Adipocyte (in vitro differentiated cells): Measurements from ENCODE around the gene PRPSAP1.
A peak's percentile ranks its signal among the peaks of the same experiment; 100 is the strongest.

Experiments
- DNase-seq: peaks from one replicate; pipeline ENCODE4 v3.0.0-alpha.2; 2015; ENCODE audit warnings: low read depth
- H3K27me3 ChIP-seq: replicated peaks from 2 replicates; pipeline ENCODE4 v1.7.0; 2013; ENCODE audit warnings: mild to moderate bottlenecking, low read length, moderate library complexity; ENCODE audit not compliant: control insufficient read depth, insufficient read depth
- H3K36me3 ChIP-seq: 2 replicates; pipeline ENCODE4 v1.7.0; 2013; ENCODE audit warnings: low read length, mild to moderate bottlenecking, moderate library complexity; ENCODE audit not compliant: control insufficient read depth, insufficient read depth, severe bottlenecking
- H3K4me1 ChIP-seq: 2 replicates; pipeline ENCODE4 v1.7.0; 2013; ENCODE audit warnings: mild to moderate bottlenecking, low read length, moderate library complexity; ENCODE audit not compliant: control insufficient read depth, insufficient read depth
- H3K4me3 ChIP-seq: 2 replicates; pipeline ENCODE4 v1.7.0; 2013; ENCODE audit warnings: mild to moderate bottlenecking, low read length, moderate library complexity
- H3K9ac ChIP-seq: 2 replicates; pipeline ENCODE4 v1.7.0; 2013; ENCODE audit warnings: mild to moderate bottlenecking, low read length, moderate library complexity
- H3K9me3 ChIP-seq: 2 replicates; pipeline ENCODE4 v1.7.0; 2013; ENCODE audit warnings: mild to moderate bottlenecking, low read length, moderate library complexity; ENCODE audit not compliant: control insufficient read depth

PRPSAP1 gene

DNA sequence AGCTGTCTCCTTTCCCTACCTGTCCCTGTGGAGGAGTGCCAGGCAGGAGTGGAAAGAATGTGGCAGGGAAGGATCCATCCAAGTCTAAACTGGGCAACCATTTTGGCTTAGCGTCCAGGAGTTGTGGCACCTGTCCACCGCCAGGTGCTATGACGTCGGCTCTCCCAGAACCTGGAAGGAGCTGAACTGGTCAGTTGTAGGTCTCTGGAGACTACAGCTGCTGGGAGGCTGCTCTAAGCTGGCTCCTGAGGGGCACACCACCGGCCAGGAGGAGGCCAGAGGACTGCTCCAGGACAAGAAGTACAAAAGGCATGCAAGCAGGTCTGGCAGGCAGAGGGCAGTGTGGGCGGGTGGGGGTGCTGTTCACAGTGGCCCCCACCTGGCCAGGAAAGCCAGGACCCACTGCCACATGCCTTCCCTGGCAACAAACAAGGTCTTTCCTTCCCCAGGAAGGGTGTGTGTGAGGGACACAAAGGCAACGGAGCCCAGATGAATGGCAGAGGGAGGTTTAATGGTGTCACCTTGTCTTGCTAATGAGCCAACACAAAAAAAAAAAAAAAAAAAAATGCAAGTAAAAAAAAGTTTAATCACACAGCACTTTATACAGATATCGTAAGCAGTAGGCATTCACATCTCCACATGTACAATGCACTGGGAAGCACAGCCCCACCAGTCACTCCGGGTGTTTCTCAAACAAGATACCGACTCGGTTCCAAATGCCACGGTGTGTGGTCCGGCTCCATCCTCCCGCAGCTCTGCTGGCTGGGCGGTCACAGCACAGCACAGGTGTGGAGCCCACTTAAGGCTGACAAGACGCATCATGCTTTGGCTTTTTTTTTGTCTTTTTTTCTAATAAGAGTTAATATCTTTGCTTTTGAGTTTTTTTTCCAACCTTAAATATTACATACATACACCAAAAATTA lies 35.5 kb upstream of the PRPSAP1 start:
- Histone ChIP-seq H3K4me3 (no peak overlapping the region), H3K9ac (no peak overlapping the region), H3K4me1 (peaks cover 19% of the 10 kb centered on the region), H3K9me3 (no peaks in the 10 kb centered on the region), H3K27me3 (no peaks in the 10 kb centered on the region), H3K36me3 (peaks cover 29% of the 10 kb centered on the region)
- DNase-seq, result no peak

DNA sequence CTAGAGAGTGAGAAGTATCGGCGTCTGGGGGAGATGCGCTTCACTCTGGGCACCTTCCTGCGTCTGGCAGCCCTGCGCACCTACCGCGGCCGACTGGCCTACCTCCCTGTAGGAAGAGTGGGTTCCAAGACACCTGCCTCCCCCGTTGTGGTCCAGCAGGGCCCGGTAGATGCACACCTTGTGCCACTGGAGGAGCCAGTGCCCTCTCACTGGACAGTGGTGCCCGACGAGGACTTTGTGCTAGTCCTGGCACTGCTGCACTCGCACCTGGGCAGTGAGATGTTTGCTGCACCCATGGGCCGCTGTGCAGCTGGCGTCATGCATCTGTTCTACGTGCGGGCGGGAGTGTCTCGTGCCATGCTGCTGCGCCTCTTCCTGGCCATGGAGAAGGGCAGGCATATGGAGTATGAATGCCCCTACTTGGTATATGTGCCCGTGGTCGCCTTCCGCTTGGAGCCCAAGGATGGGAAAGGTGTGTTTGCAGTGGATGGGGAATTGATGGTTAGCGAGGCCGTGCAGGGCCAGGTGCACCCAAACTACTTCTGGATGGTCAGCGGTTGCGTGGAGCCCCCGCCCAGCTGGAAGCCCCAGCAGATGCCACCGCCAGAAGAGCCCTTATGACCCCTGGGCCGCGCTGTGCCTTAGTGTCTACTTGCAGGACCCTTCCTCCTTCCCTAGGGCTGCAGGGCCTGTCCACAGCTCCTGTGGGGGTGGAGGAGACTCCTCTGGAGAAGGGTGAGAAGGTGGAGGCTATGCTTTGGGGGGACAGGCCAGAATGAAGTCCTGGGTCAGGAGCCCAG lies 33.5 kb upstream of the PRPSAP1 start:
- Histone ChIP-seq H3K4me3 (peak overlapping the region; percentile 84), H3K9ac (peak overlapping the region; percentile 88), H3K27me3 (no peaks in the 10 kb centered on the region), H3K9me3 (no peaks in the 10 kb centered on the region), H3K36me3 (peaks cover 25% of the 10 kb centered on the region), H3K4me1 (peaks cover 19% of the 10 kb centered on the region)
- no peak for DNase-seq

DNA sequence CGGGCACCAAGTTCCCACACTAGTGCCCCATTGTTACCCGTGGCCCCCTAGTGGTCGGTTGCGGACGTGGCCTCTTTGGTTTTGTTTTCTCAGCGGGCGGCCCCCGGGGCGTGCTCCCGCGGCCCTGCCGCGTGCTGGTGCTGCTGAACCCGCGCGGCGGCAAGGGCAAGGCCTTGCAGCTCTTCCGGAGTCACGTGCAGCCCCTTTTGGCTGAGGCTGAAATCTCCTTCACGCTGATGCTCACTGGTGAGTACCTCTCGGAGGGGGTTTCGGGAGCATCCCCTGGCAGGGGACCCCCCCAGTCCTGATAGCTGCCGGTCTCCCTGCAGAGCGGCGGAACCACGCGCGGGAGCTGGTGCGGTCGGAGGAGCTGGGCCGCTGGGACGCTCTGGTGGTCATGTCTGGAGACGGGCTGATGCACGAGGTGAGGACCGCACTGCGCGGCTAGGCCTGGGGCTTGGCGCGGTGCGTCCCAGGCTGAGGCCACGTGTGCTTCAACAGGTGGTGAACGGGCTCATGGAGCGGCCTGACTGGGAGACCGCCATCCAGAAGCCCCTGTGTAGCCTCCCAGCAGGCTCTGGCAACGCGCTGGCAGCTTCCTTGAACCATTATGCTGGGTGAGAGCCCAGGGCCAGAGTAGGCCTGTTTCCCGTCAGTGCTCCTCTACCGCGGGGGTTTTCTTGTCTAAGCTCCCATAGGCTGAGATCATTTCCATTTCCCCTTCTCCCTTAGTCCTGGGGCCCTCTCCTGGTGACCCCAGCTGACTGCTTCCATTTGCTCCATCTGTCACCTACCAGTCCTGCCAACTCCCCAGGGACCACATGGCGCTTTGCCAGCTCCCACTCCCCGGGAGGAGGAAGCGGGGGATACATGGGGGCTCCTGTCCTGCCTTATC lies 32.4 kb upstream of the PRPSAP1 start:
- Histone ChIP-seq H3K4me3 (peak overlapping the region; percentile 84), H3K4me1 (peaks cover 19% of the 10 kb centered on the region), H3K36me3 (peaks cover 18% of the 10 kb centered on the region), H3K9me3 (no peaks in the 10 kb centered on the region), H3K9ac (peak overlapping the region; percentile 88), H3K27me3 (no peaks in the 10 kb centered on the region)
- DNase-seq, result peak; percentile 94

DNA sequence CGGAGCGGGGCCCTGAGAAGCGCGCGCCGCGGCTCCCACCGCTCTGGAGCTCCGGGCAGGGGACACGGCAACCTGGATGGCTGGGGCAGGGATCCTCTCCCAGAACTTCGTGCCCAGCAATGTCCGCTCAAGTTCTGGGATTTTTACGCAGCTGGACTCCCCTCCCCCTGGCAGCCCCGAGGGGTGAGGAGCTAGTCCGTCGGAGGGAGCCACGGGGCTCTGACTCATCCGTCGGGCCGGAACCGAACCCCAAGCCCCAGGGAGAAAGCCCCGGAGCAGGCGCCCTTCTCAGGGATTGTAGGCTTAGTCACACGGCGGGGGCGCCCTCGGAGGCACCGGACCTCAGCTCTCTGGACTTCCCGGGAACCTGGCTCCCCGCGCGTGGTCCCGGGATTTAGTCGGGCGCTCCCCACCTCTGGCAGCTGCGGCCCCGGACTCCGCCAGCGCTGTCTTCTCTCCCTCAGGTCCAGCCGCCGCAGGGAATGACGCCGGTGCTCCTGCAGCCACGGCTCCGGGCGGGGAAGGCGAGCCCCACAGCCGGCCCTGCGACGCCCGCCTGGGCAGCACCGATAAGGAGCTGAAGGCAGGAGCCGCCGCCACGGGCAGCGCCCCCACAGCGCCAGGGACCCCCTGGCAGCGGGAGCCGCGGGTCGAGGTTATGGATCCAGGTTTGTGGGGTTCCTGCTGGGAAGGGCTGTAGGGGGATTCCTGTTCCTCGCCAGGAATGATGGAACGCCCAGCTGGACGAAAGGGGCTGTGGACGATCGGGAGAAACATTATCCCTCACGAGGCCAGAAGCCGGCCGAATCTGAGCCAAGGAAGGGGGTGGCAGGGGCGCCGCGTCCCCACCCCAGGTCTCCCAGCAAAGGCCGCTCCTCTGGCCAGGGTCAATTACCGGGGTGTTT lies 31.5 kb upstream of the PRPSAP1 start:
- peaks cover 10% of the 10 kb centered on the region for H3K36me3 ChIP-seq
- peak; percentile 81 for DNase-seq
- no peaks in the 10 kb centered on the region for H3K27me3 ChIP-seq
- H3K9me3 ChIP-seq, result no peaks in the 10 kb centered on the region
- H3K4me3 ChIP-seq, result peak overlapping the region; percentile 84
- peaks cover 19% of the 10 kb centered on the region for H3K4me1 ChIP-seq
- H3K9ac ChIP-seq, result peak overlapping the region; percentile 88

DNA sequence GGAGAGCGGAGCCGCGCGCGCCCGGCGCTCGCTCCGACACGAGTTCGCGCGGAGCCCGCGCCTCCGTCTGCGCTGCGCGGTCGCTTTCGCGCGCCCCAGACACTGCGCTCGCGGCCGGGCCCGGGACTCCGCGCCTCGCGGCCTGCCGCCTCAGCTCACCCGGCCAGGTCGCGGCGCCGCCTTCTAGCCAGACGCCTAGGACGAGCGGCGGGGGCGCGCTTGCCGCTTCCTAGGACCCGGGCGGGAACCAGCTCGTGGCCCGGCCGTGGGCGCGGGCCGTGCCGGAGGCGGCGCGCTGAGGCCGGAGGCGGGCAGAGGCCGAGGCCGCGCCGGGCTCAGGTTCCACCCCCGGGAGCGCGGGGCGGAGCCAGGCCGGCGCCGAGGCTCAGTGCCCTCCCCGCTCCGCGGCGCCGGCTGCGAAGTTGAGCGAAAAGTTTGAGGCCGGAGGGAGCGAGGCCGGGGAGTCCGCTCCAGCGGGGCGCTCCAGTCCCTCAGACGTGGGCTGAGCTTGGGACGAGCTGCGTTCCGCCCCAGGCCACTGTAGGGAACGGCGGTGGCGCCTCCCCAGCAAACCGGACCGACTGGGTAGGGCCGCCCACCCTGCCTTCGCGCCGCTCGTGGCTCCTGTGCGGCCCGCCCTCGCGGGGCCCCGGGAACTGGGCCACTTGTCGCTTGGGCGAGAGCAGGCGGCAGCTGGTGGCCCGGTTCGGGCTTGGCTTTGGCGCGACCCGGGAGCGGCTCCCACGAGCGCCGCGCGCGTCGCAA lies 30.7 kb upstream of the PRPSAP1 start, which contains the start of gene SPHK1:
TSS of gene SPHK1 (plus strand) at position 388 of the 765 bp plus-strand sequence. CDS start 1,036 bp downstream, outside the sequence.
- H3K4me3 ChIP-seq, result peak within 1 kb of the TSS; percentile 84
- peaks cover 19% of the 10 kb centered on the region for H3K4me1 ChIP-seq
- H3K36me3 ChIP-seq, result peaks cover 5% of the 10 kb centered on the region
- H3K9ac ChIP-seq, result peak within 1 kb of the TSS; percentile 88
- no peaks in the 10 kb centered on the region for H3K27me3 ChIP-seq
- no peaks in the 10 kb centered on the region for H3K9me3 ChIP-seq
- DNase-seq, result peak; percentile 91

DNA sequence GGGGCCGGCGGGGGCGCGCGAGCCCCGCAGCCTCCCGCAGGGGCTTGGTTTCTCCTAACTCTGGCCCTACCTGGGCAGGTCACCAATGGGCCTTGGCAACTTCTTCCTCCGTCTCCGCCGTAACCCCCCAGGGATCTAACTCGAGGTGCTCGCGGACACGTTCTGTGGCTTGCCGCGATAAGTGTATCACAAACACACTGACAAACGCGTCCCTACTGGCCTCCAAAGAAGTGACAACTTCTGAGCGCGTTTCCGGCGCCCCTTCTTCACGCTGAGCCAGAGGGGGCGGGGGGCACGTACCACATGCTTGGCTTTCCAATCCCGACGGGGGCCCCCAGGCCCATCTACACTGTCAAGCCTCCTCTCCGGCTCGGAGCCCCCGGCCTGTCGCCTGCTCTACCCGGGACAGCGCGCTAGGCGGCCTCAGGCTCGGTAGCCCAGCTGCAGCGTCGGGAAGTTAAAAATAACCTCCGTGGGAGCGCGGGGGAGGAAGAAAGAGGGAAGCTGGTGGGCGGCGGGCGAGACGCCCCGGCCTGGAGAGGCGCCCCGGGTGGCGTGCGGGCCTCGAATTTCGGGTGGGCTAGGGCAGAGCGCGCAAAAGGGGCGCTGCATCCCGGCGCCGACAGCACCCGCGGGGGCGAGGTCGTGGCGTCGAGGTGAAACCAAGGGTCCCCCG lies 30.0 kb upstream of the PRPSAP1 start:
- peak overlapping the region; percentile 84 for H3K4me3 ChIP-seq
- no peaks in the 10 kb centered on the region for H3K9me3 ChIP-seq
- peak overlapping the region; percentile 88 for H3K9ac ChIP-seq
- peak; percentile 78 for DNase-seq
- no peaks in the 10 kb centered on the region for H3K27me3 ChIP-seq
- H3K36me3 ChIP-seq, result peaks cover 5% of the 10 kb centered on the region
- peaks cover 19% of the 10 kb centered on the region for H3K4me1 ChIP-seq

DNA sequence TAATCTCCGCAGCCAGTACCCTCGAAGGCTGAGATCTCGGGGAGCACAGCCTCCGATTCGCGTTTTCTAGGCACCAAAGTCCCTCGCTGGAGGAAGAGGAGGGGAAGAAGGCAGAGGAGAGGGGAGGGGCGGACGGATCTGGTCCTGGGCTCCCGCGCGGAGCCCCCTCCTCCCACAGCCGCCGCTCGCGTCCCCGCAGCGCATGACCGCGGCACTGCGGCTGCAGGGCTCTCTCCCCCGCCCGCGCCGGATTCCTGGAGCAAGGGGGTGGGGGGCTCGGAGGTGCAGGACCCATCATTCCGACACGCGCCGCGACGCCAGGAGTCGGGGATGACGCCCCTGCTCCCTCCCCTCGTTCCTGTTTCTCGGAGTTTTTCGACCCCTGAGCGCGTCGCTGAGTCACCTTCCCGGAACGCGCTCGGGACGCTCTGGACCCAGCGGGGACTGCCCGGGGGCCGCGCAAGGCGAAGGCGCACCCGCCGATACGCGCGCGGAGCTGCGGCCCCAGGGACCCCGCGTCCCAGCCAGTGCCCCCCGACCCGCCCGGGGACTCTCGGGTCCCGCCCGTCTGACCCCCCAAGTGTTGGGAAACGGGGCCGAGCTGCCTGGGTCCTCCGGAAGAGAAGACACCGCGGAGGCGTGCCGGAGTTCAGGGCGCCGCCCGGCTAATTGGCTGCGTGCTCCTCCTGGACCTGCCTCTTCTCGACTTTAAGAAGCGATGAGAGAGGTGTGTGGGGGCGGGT lies 29.3 kb upstream of the PRPSAP1 start:
- Histone ChIP-seq H3K27me3 (no peaks in the 10 kb centered on the region), H3K36me3 (peaks cover 4% of the 10 kb centered on the region), H3K4me1 (peaks cover 19% of the 10 kb centered on the region), H3K9me3 (no peaks in the 10 kb centered on the region), H3K4me3 (peak overlapping the region; percentile 84), H3K9ac (peak overlapping the region; percentile 72)
- DNase-seq, result peak; percentile 86

DNA sequence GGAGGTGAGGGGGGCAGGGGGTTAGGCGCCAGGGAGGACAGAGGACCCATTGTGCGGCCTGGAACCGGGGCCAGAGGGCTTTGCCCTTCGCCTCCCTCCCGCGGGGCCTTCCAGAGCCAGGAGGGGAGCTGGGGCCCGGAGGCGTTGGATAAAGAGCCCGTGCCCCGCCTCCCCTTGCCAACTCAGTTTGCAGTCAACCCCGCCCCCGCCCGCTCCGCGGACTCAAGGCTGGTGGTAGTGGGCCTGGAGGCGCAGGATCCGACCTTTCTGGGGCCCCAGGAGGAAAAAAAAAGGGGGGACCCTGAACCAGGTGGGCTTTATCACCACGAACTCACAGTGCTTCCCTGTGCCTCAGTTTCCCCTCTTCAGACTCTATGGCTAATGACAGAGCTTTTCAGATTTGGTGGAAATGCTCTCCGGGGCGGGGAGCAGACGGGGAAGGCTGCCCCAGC lies 28.7 kb upstream of the PRPSAP1 start:
- Histone ChIP-seq H3K4me1 (peaks cover 18% of the 10 kb centered on the region), H3K9ac (peak overlapping the region; percentile 72), H3K9me3 (no peaks in the 10 kb centered on the region), H3K4me3 (peak overlapping the region; percentile 84), H3K36me3 (no peaks in the 10 kb centered on the region), H3K27me3 (no peaks in the 10 kb centered on the region)
- peak; percentile 60 for DNase-seq
